LNCAP (cell line): Measurements from ENCODE around the gene CNTNAP2.

Source experiments
- CTCF ChIP-seq: fragments of 450-650 bp; IDR thresholded peaks from 2 replicates; pipeline ENCODE4 v1.5.1; 2017; ENCODE audit warnings: mild to moderate bottlenecking

Gene CNTNAP2

GRCh38 chr7:148187471-148187870 is 2070.9 kb downstream of the CNTNAP2 start:
- no peak for TF ChIP-seq CTCF

GRCh38 chr7:148191391-148192065 is 2074.9 kb downstream of the CNTNAP2 start:
- no peak; the same call in 1 of the 2 replicates for TF ChIP-seq CTCF

- TF ChIP-seq CTCF = no peak
Measured at GRCh38 chr7:148192491-148192890, 2075.9 kb downstream of the CNTNAP2 start.

GRCh38 chr7:148201992-148202391 is 2085.4 kb downstream of the CNTNAP2 start:
- no peak for TF ChIP-seq CTCF

- TF ChIP-seq CTCF = no peak
Measured at GRCh38 chr7:148204639-148205304, 2088.2 kb downstream of the CNTNAP2 start.

- TF ChIP-seq CTCF = no peak
Measured at GRCh38 chr7:148209643-148210190, 2093.1 kb downstream of the CNTNAP2 start.

GRCh38 chr7:148210804-148211325 is 2094.3 kb downstream of the CNTNAP2 start:
- TF ChIP-seq CTCF = no peak
